ENCODE data around the gene GUCY1B1.

GUCY1B1 gene

GRCh38 chr4:155799116-155799793, 40.4 kb downstream of the GUCY1B1 start:
- DNase-seq (ENCODE audit: low read depth in 2 of 2): no peak

GRCh38 chr4:155799794-155800123, 40.9 kb downstream of the GUCY1B1 start:
- DNase-seq (ENCODE audit: low read depth in 2 of 2): no peak

- DNase-seq (ENCODE audit: low read depth in 2 of 2): no peak
Observed at GRCh38 chr4:155800685-155801343, 42.0 kb downstream of the GUCY1B1 start.

- DNase-seq (ENCODE audit: low read depth in 2 of 2): no peak
Observed at GRCh38 chr4:155802190-155802959, 43.6 kb downstream of the GUCY1B1 start.

- DNase-seq (ENCODE audit: low read depth in 2 of 2): no peak
Observed at GRCh38 chr4:155805016-155805415, 46.2 kb downstream of the GUCY1B1 start.

- DNase-seq (ENCODE audit: low read depth in 2 of 2): no peak
Observed at GRCh38 chr4:155807021-155807420, 48.2 kb downstream of the GUCY1B1 start.

- DNase-seq (ENCODE audit: low read depth in 2 of 2): no peak
Observed at GRCh38 chr4:155809835-155810234, 51.0 kb downstream of the GUCY1B1 start.

GRCh38 chr4:155811083-155811482, 52.3 kb downstream of the GUCY1B1 start:
- no peak for DNase-seq (ENCODE audit: low read depth in 2 of 2)

- no peak for DNase-seq (ENCODE audit: low read depth in 2 of 2)
Observed at GRCh38 chr4:155818639-155819038, 59.8 kb downstream of the GUCY1B1 start.

- DNase-seq (ENCODE audit: low read depth in 2 of 2): no peak
Observed at GRCh38 chr4:155819066-155819465, 60.2 kb downstream of the GUCY1B1 start.

GRCh38 chr4:155820887-155821518, 62.2 kb downstream of the GUCY1B1 start:
- no peak for DNase-seq (ENCODE audit: low read depth in 2 of 2)

GRCh38 chr4:155822572-155822971, 63.8 kb downstream of the GUCY1B1 start:
- DNase-seq (ENCODE audit: low read depth in 2 of 2): no peak

GRCh38 chr4:155828628-155829027, 69.8 kb downstream of the GUCY1B1 start:
- DNase-seq (ENCODE audit: low read depth in 2 of 2): no peak

- DNase-seq (ENCODE audit: low read depth in 2 of 2): no peak
Observed at GRCh38 chr4:155832664-155833063, 73.8 kb downstream of the GUCY1B1 start.

GRCh38 chr4:155837203-155837796, 78.5 kb downstream of the GUCY1B1 start:
- no peak for DNase-seq (ENCODE audit: low read depth in 2 of 2)

GRCh38 chr4:155842080-155842479, 83.3 kb downstream of the GUCY1B1 start:
- no peak for DNase-seq (ENCODE audit: low read depth in 2 of 2)

- no peak for DNase-seq (ENCODE audit: low read depth in 2 of 2)
Observed at GRCh38 chr4:155846929-155847328, 88.1 kb downstream of the GUCY1B1 start.

GRCh38 chr4:155849042-155849441, 90.2 kb downstream of the GUCY1B1 start:
- DNase-seq (ENCODE audit: low read depth in 2 of 2): no peak

GRCh38 chr4:155853189-155853588, 94.4 kb downstream of the GUCY1B1 start:
- DNase-seq (ENCODE audit: low read depth in 2 of 2): no peak

- DNase-seq (ENCODE audit: low read depth in 2 of 2): no peak
Observed at GRCh38 chr4:155854582-155855226, 95.9 kb downstream of the GUCY1B1 start.

- DNase-seq (ENCODE audit: low read depth in 2 of 2): no peak
Observed at GRCh38 chr4:155855897-155856296, 97.1 kb downstream of the GUCY1B1 start.

All from stimulated activated CD4-positive, alpha-beta T cell treated with anti-CD3 and anti-CD28 coated beads, Interleukin-15, amount 100 ng/mL, for 48 hours (primary cell).